Left ventricle myocardium superior (tissue), 1 donor: ENCODE data around the gene TTC12. TPM values are rescaled to one million over a fixed set of nuclear protein-coding genes. Genes with fewer than 3 reads are reported as not detected.
A peak's percentile ranks its signal among the peaks of the same experiment; 100 is the strongest.

ENCODE experiments used
- ATAC-seq: fragments of 200-7000 bp; cut with Tn5 transposase; one replicate; pipeline ENCODE4 v1.9.1; 2020; ENCODE audit warnings: mild to moderate bottlenecking, moderate library complexity
- DNase-seq: peaks from one replicate; pipeline ENCODE4 v3.0.0-alpha.2; 2020
- intact Hi-C: fragments of 100-400 bp; cut with micrococcal nuclease; formaldehyde crosslinking; loops from one replicate; pipeline ENCODE4 v1.11.0; 2022
- long read RNA-seq: library from polyadenylated mRNA; unstranded; transcript quantifications from one replicate; pipeline ENCODE4 v2.0.0, GENCODE V29; 2021
- total RNA-seq: library from RNA; stranded (reverse); fragmentation: NEBNext Ultra II Directional; extraction: Animal tissue kit (Norgen Biotek cat#: 25700); gene quantifications from one replicate; pipeline ENCODE4 v1.2.1, GENCODE V29; 2021
- donor health status: DM: no; HTN: yes; CAD: no; lungs with severe emphysema.

Gene TTC12
- 7.7 TPM for total RNA-seq
- long read RNA-seq, partial matches to known transcripts, result 1 of 7 reads
- long read RNA-seq, other reads (novel, unspliced or antisense), result 4 of 7 reads

- DNase-seq (peak; percentile 97), ATAC-seq (peak; percentile 100)
- intact Hi-C loops, result no loop called here
Measured at GRCh38 chr11:113314389-113315301, at the start of gene TTC12. TSS of gene TTC12 (plus strand) at chr11:113314583. CDS start at chr11:113316258, 1,675 bp downstream.

- ATAC-seq (no peak), DNase-seq (no peak)
- intact Hi-C loops, result no loop called here
Measured at GRCh38 chr11:113265362-113265761, 49.0 kb upstream of the TTC12 start.

GRCh38 chr11:113267493-113267892 lies 46.9 kb upstream of the TTC12 start:
- no peak for ATAC-seq
- DNase-seq, result no peak
- intact Hi-C loops, result no loop called here

- ATAC-seq, result no peak
- intact Hi-C loops, result no loop called here
- no peak for DNase-seq
Measured at GRCh38 chr11:113269096-113269495, 45.3 kb upstream of the TTC12 start.

GRCh38 chr11:113269636-113270035 lies 44.7 kb upstream of the TTC12 start:
- intact Hi-C loops, result no loop called here
- ATAC-seq (no peak), DNase-seq (no peak)

- ATAC-seq (no peak), DNase-seq (no peak)
- intact Hi-C loops, result no loop called here
Measured at GRCh38 chr11:113270080-113270479, 44.3 kb upstream of the TTC12 start.

GRCh38 chr11:113271551-113272245 lies 42.7 kb upstream of the TTC12 start:
- no peak for ATAC-seq
- DNase-seq, result no peak
- intact Hi-C loops, result no loop called here

- no peak for DNase-seq
- no peak for ATAC-seq
- intact Hi-C loops, result no loop called here
Measured at GRCh38 chr11:113272281-113272680, 42.1 kb upstream of the TTC12 start.

GRCh38 chr11:113272927-113273615 lies 41.3 kb upstream of the TTC12 start:
- DNase-seq (no peak), ATAC-seq (no peak)
- intact Hi-C loops, result no loop called here

- intact Hi-C loops, result no loop called here
- ATAC-seq, result no peak
- no peak for DNase-seq
Measured at GRCh38 chr11:113273720-113274119, 40.7 kb upstream of the TTC12 start.

- peak; percentile 42 for ATAC-seq
Measured at GRCh38 chr11:113274713-113275582, 39.4 kb upstream of the TTC12 start.

GRCh38 chr11:113275602-113276001 lies 38.8 kb upstream of the TTC12 start:
- ATAC-seq, result no peak
- DNase-seq, result no peak
- intact Hi-C loops, result no loop called here

More at GRCh38 chr11:113274713-113275582, 39.4 kb upstream of the TTC12 start:
- no peak for DNase-seq
- intact Hi-C loops, result no loop called here

GRCh38 chr11:113276466-113276865 lies 37.9 kb upstream of the TTC12 start:
- intact Hi-C loops, result no loop called here
- no peak for ATAC-seq
- DNase-seq, result no peak

GRCh38 chr11:113277907-113278306 lies 36.5 kb upstream of the TTC12 start:
- intact Hi-C loops, result no loop called here
- no peak for DNase-seq
- no peak for ATAC-seq

- no peak for DNase-seq
- peak; percentile 11 for ATAC-seq
- intact Hi-C loops, result no loop called here
Measured at GRCh38 chr11:113278481-113278880, 35.9 kb upstream of the TTC12 start.

- intact Hi-C loops, result no loop called here
- ATAC-seq (peak; percentile 65), DNase-seq (no peak)
Measured at GRCh38 chr11:113278925-113279324, 35.5 kb upstream of the TTC12 start.

- intact Hi-C loops, result no loop called here
- DNase-seq, result no peak
- no peak for ATAC-seq
Measured at GRCh38 chr11:113279591-113279990, 34.8 kb upstream of the TTC12 start.

GRCh38 chr11:113281052-113281725 lies 33.2 kb upstream of the TTC12 start:
- ATAC-seq (no peak), DNase-seq (no peak)
- intact Hi-C loops, result loop anchor here (10.0 kb wide), 2 partner anchors 696 to 986 kb away; no protein-coding TSS in a partner anchor
